BLaER1 treated with 17β-estradiol and CSF1 and Interleukin-3, amounts not matched to agents 10 nM and 100 nM (cell line): ENCODE measurements around the gene CELA3A.

Source experiments
- H3K27ac ChIP-seq, 11 experiments: shearing (Covaris generic); formaldehyde crosslinking; 2 replicates each; pipeline ENCODE4 v1.8.1; 2022
- H3K27me3 ChIP-seq, 11 experiments: shearing (Covaris generic); formaldehyde crosslinking; 2 replicates each; pipeline ENCODE4 v1.8.1; 2022
- H3K36me3 ChIP-seq, 11 experiments: shearing (Covaris generic); formaldehyde crosslinking; 2 replicates each; pipeline ENCODE4 v1.8.1; 2022
- H3K4me1 ChIP-seq, 10 experiments: shearing (Covaris generic); formaldehyde crosslinking; 2 replicates each; pipeline ENCODE4 v1.8.1; 2022
- H3K4me2 ChIP-seq, 11 experiments: shearing (Covaris generic); formaldehyde crosslinking; 2 replicates each; pipeline ENCODE4 v1.8.1; 2022
- H3K4me3 ChIP-seq, 10 experiments: shearing (Covaris generic); formaldehyde crosslinking; 2 replicates each; pipeline ENCODE4 v1.8.1; 2022
- H3K9ac ChIP-seq, 11 experiments: shearing (Covaris generic); formaldehyde crosslinking; 2 replicates each; pipeline ENCODE4 v1.8.1; 2022
- H3K9me3 ChIP-seq, 11 experiments: shearing (Covaris generic); formaldehyde crosslinking; replicated peaks in 1 of 11; 2 replicates each; pipeline ENCODE4 v1.8.1; 2022
- H4K20me1 ChIP-seq, 11 experiments: shearing (Covaris generic); formaldehyde crosslinking; 2 replicates each; pipeline ENCODE4 v1.8.1; 2022
- Cebpa-rat ChIP-seq, 11 experiments: shearing (Covaris generic); IDR thresholded peaks; 2 replicates each; pipeline ENCODE4 v1.8.1; 2022

The CELA3A gene, protein sequence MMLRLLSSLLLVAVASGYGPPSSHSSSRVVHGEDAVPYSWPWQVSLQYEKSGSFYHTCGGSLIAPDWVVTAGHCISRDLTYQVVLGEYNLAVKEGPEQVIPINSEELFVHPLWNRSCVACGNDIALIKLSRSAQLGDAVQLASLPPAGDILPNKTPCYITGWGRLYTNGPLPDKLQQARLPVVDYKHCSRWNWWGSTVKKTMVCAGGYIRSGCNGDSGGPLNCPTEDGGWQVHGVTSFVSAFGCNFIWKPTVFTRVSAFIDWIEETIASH

DNA sequence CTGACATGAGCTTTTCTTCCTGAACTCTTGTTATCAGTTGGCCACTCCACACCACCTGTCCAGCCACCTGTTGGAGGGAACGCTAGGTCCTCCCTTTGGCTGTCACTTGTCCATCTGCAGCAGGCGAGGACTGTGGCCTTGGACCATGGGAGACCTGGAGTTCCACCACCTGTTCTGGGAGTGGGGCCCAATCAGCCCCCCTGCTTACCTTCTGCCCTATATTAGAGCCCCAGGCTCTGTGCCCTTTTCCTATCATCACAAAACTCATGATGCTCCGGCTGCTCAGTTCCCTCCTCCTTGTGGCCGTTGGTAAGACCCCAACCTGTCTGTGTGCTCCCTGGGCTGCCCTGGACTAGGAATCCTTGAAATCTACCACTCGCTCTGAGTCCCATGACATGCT lies at the start of gene CELA3A:
TSS of gene CELA3A (plus strand) at position 249 of the 400 bp plus-strand sequence. CDS start at position 267, 18 bp downstream.
- no peaks in the 10 kb centered on the region for H3K9me3 ChIP-seq
- H3K27ac ChIP-seq, result no peak within 1 kb of the TSS
- H3K4me1 ChIP-seq, result peaks cover 17 to 29% (median 20%) of the 10 kb centered on the region in 10 experiments
- H3K4me2 ChIP-seq, result no peak within 1 kb of the TSS
- H3K9ac ChIP-seq, result no peak within 1 kb of the TSS
- no peaks in the 10 kb centered on the region for H3K27me3 ChIP-seq
- no peak for TF ChIP-seq Cebpa-rat (IDR thresholded peaks at IDR 0.05)
- H3K36me3 ChIP-seq, result no peaks in the 10 kb centered on the region
- H4K20me1 ChIP-seq, result no peaks in the 10 kb centered on the region
- no peak within 1 kb of the TSS for H3K4me3 ChIP-seq

DNA sequence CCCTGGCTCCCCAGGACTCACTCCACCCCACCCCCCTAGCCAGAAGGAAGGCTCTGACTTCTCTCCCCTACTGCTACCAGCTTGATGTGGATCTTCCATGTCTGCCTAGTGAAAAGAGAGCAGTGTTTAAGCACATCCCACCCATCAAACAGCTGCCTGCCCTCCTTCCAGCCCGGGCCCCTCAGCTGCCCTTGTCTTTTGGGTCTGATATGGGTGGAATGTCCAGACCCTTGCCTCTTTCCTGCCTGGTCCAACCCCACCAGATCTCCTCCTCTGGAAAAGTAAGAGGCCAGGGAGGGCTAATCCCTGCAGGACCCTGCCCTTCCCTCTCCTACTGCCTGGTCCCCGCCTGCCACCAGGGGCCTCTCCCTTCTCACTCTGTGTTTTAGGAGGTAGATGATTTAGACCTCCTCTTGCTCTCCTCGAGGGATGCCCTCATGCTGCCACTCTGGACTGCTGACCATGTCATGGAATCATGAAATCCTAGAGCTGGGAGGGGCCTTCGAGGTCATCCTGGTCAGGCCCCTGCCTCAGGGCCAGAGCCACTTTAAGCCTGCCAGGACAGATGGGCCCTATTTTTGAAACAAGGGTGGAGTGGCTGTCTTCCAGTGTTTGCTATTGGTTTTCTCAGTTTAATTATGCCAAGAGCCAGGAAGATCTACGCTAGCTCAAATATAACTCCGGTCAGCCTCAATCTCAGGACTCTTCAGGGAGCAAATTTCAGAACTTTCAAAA lies 48.5 kb upstream of the CELA3A start:
- no peaks in the 10 kb centered on the region for H3K9me3 ChIP-seq
- H3K36me3 ChIP-seq, result no peaks in the 10 kb centered on the region
- no peak overlapping the region for H3K4me2 ChIP-seq
- peaks cover 22 to 28% (median 27%) of the 10 kb centered on the region in 10 experiments for H3K4me1 ChIP-seq
- H3K27me3 ChIP-seq, result no peaks in the 10 kb centered on the region
- no peak overlapping the region for H3K4me3 ChIP-seq
- no peak for TF ChIP-seq Cebpa-rat (IDR thresholded peaks at IDR 0.05)
- H3K9ac ChIP-seq, result no peak overlapping the region
- H3K27ac ChIP-seq, result no peak overlapping the region; a peak in 1 of 22 replicates
- no peaks in the 10 kb centered on the region for H4K20me1 ChIP-seq

DNA sequence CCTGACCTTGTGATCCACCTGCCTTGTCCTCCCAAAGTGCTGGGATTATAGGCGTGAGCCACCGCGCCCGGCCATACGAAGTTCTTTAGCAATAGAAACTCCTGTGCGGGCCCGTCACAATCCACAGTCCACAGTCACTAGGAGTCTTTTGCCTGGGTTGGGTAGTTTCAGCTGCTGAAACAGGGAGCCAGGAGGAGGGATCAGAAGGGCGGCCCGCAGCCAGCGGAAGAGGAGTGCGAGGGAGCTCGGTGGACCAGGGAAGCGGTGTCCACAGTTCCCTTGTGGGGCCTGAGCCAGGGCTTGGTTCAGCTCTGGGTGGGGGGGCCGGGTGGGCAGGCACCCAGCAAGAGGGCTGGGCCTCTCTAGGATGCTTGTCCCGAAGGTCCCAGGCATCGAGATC lies 46.4 kb upstream of the CELA3A start:
- Histone ChIP-seq H4K20me1 (no peaks in the 10 kb centered on the region), H3K4me1 (peaks cover 28 to 50% (median 47%) of the 10 kb centered on the region in 10 experiments)

DNA sequence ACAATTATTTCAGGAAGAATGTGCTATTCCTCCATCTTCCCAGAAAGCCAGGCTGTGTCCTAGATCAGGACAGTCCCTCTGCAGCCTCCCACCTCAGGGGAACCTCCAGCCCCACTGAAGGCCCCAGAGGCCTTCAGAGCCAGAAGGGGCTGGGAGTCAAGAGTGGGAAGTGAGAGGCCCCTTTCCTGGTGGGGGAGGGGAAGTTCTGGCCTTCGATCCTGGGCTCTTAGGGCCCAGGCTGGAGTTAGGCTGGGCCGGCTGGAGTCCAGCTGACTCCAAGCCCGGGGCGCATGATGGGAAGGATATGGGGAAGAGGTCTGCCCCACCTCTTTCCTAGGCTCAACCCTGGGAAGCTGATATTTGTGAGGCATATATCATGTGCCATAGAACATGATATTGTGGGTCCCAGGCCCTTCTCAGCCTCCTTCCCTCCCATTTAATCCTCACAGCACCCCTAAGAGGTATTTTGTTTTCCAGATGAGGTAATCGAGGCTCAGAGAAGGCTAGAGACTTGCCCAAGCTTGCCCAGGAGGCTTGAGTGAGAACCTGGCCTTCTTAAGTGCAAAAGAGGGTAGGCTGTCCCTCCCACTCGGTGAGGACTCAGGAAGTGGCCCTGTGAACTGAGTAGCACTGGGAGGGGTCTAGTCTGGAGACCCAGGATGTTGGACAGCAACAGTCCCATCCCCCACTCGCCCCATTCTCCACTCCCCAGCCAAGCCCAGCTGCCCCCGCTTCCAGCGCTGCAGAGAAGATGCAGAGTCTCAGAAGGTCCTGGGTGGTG lies 45.8 kb upstream of the CELA3A start:
- peak overlapping the region; percentile 19 to 80 (median 49); a peak in 19 of 22 replicates for H3K4me2 ChIP-seq
- H3K27ac ChIP-seq, result peak overlapping the region in 8 of 11 experiments; percentile 9 to 54 (median 36); a peak in 10 of 22 replicates
- no peak overlapping the region for H3K4me3 ChIP-seq
- H3K4me1 ChIP-seq, result peaks cover 28 to 56% (median 53%) of the 10 kb centered on the region in 10 experiments
- 0 out of 22 replicates have a peak overlapping the region, but pooled peaks of 1 of the 11 experiments have one; percentile 7 for H3K9ac ChIP-seq
- H3K27me3 ChIP-seq, result no peaks in the 10 kb centered on the region
- no peaks in the 10 kb centered on the region for H3K36me3 ChIP-seq
- H4K20me1 ChIP-seq, result no peaks in the 10 kb centered on the region
- H3K9me3 ChIP-seq, result no peaks in the 10 kb centered on the region
- no peak for TF ChIP-seq Cebpa-rat (IDR thresholded peaks at IDR 0.05)

More for the DNA sequence above, 46.4 kb upstream of the CELA3A start:
- TF ChIP-seq Cebpa-rat (IDR thresholded peaks at IDR 0.05), result no peak
- Histone ChIP-seq H3K27me3 (no peaks in the 10 kb centered on the region), H3K27ac (no peak overlapping the region), H3K36me3 (no peaks in the 10 kb centered on the region), H3K4me2 (peak overlapping the region in 2 of 11 experiments; percentile 64 to 80; a peak in 3 of 22 replicates), H3K9ac (no peak overlapping the region), H3K9me3 (no peaks in the 10 kb centered on the region), H3K4me3 (no peak overlapping the region)

DNA sequence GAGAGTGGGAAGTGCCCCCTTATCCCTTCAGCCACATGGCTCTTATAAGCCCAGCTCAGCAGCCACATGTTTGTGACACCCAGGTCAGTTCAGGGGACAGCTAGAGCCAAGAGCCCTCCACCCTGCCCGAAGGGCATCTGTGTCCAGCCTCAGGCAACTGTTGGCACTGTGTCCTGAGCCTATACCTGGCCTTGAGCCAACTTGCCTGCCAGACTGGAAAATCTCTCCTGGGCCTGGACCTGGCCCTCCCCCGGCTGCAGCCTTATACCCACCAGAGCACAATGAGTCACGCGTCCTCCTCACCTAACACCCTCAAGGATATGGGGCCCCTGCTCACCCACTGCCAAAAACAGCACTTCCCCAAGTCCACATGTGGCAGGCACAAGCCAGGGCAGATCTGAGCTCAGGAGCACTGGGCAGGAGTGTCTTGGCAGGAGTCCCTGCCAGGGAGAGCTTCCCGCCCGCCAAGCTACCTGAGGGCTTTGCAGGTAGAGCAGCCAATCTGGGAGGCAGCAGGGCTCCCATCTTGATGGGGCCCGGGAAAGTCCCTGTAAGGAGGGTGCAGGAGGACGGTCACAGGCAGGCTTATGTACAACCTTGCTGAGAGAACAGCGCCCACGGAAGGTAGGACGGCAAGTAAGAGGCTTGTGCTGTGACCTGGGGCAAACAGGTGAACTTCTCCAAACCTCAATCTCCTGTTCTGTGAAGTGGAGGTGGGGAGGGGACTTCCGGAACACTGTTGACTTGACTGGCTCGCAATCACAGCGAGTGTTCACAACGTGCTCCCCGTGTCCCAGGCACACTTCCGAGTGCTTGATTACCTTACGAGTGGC lies 44.5 kb upstream of the CELA3A start:
- no peak for TF ChIP-seq Cebpa-rat (IDR thresholded peaks at IDR 0.05)
- peaks cover 28 to 67% (median 62%) of the 10 kb centered on the region in 10 experiments for H3K4me1 ChIP-seq
- H3K9ac ChIP-seq, result peak overlapping the region in 2 of 11 experiments; percentile 7 to 24; a peak in 1 of 22 replicates
- no peaks in the 10 kb centered on the region for H4K20me1 ChIP-seq
- peak overlapping the region; percentile 11 to 87 (median 65); a peak in 21 of 22 replicates for H3K4me2 ChIP-seq
- H3K4me3 ChIP-seq, result no peak overlapping the region
- H3K27ac ChIP-seq, result peak overlapping the region in 5 of 11 experiments; percentile 0 to 72 (median 48); a peak in 7 of 22 replicates
- H3K36me3 ChIP-seq, result no peaks in the 10 kb centered on the region
- no peaks in the 10 kb centered on the region for H3K27me3 ChIP-seq
- no peaks in the 10 kb centered on the region for H3K9me3 ChIP-seq

DNA sequence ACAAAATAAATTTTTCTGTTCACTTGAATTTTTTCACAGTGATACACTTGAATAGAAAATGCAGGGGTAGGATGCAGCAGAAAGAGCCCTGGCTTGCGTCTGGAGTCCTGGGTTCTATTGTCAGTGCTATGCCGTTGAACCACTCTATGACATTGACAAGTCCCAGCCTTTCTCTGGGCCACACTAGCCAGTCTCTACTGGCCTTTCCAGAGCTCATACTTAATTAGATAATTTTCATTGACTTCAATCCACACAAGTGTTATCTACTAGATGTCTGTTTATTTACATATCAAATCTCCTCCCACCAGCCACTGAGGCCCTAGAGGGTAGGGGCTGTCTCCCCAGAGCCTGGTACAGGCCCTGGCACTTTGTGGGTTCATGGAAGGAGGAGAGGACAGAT lies 40.1 kb upstream of the CELA3A start:
- Histone ChIP-seq H3K27ac (peak overlapping the region in 5 of 11 experiments; percentile 1 to 50 (median 9); a peak in 5 of 22 replicates), H3K9me3 (no peaks in the 10 kb centered on the region), H3K9ac (peak overlapping the region in 4 of 11 experiments; percentile 8 to 32 (median 20); a peak in 2 of 22 replicates), H3K36me3 (no peaks in the 10 kb centered on the region), H3K4me3 (no peak overlapping the region), H3K27me3 (no peaks in the 10 kb centered on the region), H4K20me1 (no peaks in the 10 kb centered on the region), H3K4me2 (peak overlapping the region in 8 of 11 experiments; percentile 1 to 63 (median 40); a peak in 9 of 22 replicates), H3K4me1 (peaks cover 18 to 74% (median 65%) of the 10 kb centered on the region in 10 experiments)
- TF ChIP-seq Cebpa-rat (IDR thresholded peaks at IDR 0.05), result no peak

DNA sequence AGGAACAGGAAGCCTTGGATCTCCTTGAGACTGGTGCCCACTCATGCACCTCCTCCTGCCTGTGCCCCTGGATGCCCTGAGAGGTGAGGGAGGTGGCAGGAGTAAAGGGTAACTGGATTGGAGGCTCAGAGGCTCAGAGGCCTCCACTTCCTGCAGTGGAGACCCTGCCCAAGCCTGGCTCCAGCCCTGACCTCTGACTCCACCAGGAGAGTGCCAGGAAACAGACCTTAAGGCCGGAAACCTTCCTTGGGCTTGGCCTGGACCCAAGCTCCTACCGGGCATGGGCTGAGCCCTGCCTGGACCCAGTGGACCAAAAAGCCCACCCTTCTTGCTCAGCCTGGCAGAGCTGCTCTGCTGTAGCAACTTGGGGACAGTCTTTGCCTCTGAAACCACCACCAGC lies 39.7 kb upstream of the CELA3A start:
- Histone ChIP-seq H3K4me1 (peaks cover 13 to 72% (median 63%) of the 10 kb centered on the region in 10 experiments), H3K9me3 (no peaks in the 10 kb centered on the region), H3K27me3 (no peaks in the 10 kb centered on the region), H3K36me3 (no peaks in the 10 kb centered on the region), H4K20me1 (no peaks in the 10 kb centered on the region), H3K27ac (peak overlapping the region in 7 of 11 experiments; percentile 1 to 50 (median 16); a peak in 6 of 22 replicates), H3K4me2 (peak overlapping the region in 9 of 11 experiments; percentile 1 to 63 (median 38); a peak in 16 of 22 replicates), H3K4me3 (no peak overlapping the region), H3K9ac (peak overlapping the region in 5 of 11 experiments; percentile 8 to 41 (median 24); a peak in 3 of 22 replicates)
- TF ChIP-seq Cebpa-rat (IDR thresholded peaks at IDR 0.05), result no peak
